Anterior cingulate cortex (tissue), 58 donors: Measurements from ENCODE around the gene NUF2.

Experiments
- DNase-seq, 58 donors: peaks; one replicate each; lab custom pipeline; 2025; lab: John Stamatoyannopoulos, UW

NUF2 gene

DNA sequence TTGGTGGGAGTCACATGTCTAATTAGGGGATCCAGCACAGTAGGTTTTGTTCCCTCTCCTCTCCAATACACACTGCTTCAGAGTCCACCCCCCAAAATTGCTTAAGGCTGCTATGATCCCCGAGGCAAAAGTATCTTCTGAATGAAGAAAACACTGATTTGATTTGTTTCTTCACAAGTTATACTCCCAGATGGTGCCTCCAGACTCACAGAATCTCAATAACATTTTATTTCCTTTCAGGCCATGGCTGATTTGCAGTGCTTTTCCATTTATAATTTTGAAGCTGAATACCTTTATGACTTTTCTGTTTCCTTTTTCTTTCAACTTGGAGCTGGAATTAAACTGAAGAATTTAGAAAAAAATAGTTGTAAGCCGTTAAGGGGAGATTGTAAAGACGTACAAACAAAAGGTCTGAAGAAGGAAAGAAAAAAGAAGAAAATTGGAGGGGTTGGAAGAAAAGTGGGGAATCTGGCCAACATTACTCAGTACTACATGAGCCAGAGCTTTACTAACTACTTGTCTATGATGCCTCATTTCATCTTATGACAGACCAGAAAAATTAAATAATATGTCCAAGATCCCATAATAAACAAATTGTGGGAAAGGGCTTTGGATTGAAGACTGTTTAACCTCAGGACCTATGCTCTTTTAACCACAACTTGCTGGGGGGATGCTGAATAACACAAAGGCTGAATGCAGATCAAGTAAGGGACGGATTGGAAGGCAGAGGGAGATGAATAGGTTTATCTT lies 75.9 kb downstream of the NUF2 start:
- DNase-seq, result no peak

DNA sequence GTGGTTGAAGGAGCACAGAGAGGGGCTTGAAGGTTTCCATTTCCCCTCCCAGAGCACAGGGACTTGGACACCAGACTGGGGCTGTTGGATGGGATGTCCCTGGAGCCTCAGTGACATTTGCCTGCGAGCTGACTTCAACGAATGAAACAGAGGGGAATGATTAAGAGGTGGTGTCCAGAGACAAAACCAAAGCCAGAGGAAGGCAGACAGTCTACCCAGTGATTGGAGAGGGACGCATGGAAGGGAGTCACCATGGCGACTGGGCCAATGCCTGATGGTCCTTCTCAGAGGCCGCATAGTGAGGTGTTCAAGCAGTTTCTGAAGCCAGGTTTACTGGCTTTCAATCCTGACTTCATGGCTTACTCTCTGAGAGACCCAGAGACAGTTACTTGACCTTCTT lies 77.2 kb downstream of the NUF2 start:
- DNase-seq, result no peak

DNA sequence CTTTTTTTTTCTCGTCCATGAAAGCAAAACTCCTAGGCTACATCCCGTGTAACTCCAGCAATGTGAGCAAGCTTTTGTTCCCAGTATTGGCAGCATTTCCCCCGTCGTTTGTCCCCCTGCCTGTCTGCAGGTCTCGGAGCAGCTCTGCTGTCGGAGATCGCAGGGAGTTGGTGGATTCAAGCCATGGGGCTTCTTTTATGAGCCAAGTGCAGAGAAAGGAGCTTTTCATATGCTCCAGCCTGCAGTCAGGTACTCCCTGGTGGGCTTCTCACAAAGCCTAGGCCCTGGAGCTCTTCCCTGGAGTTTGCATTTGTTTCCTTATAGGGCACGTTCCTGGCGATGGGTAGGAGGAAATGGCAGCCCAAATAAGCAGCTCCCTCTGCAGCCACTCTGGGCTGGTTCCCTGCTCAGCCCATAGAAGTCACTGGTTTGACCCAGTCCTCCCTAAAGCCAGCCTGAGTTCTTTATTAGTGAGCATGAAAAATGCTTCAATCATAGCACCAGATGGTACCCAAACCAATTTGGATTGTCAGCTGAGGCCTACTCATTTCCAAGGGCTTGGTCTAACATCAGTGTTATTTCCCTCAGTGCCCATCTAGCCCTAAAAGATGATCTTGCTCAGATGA lies 78.3 kb downstream of the NUF2 start:
- DNase-seq, result peak in 50 of 58 donors; percentile 4 to 91 (median 52)

DNA sequence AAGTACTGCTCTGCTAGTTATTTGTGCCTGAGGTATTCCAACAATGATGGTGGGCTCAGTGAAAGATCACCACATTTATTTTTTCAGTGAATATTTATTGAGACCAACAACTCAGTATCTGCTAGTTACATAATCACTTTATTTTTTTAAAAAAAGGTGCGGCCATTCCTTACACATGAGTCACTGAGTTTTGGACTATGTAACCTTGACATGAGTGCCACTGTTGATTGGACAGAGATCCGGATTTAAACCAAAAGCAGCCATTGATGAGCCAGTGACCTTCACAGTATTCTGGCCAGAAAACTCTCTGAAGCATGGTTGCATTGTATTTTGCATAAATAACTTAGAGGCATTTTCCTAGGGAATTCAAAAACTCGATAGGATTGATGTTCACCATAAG lies 79.5 kb downstream of the NUF2 start:
- DNase-seq, result no peak
